ENCODE results near the gene MYRF.

The MYRF gene

GRCh38 chr11:61719978-61720377 is 32.5 kb upstream of the MYRF start:
- DNase-seq, result no peak

DNA sequence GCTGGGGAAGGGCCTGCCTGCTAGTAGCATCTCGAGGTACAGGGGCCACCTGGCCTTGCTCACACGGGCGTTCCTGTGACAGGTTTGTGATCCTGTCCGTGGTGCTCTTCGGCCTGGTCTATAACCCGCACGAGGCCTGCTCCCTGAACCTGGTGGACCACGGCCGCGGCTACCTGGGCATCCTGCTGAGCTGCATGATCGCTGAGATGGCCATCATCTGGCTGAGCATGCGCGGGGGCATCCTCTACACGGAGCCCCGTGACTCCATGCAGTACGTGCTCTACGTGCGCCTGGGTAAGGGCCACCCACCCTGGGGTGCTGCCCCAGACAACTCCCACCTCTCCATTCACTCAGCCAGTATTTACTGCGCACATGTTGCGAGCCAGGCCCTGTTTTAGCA is 31.8 kb upstream of the MYRF start:
- no peak for DNase-seq

DNA sequence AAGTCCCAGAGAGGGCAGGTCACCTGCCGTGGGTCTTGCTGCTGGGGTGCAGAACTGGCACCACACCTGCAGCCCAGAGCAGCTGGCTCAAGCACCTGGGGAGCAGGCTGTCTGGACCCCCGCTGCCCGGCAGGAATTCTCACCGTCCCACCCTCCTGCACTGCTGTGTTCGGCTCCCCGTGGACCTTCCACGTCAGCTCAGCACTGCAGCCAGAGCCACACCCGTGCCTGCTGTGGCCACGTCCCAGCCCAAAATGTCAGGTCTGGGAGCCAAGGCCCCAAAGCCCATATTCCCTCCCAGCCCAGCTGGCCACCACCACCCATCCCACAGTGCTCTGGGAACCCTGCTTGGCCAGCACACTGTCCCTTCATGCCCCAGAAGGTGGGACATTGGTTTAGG is 28.0 kb upstream of the MYRF start:
- no peak for DNase-seq

- no peak for DNase-seq
These were observed 26.6 kb upstream of the MYRF start for GRCh38 chr11:61725781-61726231.

DNA sequence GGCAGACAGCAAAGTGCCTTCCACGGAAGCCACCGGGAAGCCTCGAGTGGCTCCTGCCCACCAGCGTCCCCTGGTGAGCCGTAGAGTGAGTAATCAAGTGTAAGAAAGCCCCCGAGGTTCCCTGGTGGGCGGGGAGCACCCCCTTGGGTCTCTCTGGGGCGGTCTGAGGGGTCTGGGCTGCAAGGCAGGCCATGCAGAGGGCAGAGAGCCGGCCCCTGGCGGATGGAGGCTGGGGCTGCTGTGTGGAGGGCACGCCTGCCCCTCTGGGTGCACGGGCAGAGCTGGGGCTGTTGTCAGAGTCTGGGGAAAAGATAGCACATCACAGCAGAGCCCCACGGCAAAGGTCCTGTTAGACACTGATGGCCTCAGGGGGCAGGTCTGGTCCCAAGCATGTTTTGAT is 25.7 kb upstream of the MYRF start:
- no peak for DNase-seq

DNA sequence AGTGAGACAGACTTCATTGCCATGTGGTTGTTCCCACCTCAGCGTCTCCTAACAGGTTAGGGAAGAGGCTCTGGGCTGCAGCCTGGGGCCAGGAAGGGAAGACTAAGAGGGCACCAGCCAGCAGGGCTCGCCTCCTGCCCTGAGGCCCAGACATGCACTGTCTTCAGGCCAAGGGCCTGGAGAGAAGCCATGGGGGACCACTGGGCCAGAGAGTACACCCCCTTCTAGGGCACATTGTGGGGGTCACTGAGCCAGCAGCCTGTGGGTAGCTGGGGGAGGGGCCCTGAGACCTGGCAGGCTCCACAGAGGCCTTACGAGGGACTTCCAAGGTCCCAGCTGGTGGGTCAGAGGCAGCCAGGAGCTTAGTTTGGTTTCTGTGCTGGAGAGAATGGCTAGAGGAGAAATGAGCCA is 25.0 kb upstream of the MYRF start:
- DNase-seq, result no peak

DNA sequence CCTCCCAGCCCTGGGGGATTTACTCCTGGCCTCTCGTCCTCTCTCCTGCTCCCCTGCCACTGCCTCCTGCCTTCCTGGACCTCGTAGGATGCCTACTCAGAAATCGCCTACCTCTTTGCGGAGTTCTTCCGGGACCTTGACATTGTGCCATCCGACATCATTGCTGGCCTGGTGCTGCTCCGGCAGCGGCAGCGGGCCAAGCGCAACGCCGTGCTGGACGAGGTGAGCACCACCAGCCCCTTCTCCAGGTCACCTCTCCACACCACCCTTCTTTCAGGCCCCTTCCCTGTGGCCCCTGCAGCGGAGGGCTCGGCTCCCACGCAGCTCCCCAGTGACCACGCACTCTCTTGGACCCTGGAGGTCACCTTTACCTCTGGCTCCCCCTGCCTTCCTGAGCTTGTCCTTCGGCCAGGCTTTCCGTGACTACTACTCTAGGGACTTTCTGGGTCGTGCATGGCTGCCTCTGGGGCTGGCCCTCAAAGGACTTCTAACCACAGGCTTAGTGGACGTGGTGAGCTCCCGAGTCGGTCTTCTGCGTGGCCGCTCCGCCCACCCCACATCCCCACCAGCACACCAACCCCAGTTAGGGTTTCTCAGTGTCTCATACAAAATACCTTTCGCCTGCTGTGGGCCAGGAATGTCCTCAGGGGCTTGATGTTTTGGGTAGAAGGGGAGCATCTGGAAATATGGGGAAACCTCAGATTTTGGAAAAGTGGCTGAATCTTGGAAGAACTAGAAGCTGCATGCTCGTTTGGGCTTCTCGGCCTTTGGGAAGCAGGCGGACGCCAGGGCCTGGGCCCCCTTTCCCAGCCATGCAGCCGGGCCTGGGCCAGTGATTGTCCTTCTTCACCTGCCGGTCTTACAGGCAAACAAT is 24.1 kb upstream of the MYRF start:
- no peak for DNase-seq

DNA sequence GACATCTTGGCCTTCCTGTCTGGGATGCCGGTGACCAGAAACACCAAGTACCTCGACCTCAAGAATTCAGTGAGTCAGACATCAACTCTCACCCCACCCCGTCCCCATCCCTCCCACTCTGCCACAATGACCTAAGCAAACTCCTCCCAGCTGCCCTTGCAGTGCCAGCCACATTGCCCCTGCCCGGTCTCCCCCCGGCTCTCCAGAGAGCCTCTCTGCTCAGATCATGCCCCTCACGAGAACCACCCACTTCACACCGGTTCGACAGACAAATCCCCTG is 23.6 kb upstream of the MYRF start:
- no peak for DNase-seq

DNA sequence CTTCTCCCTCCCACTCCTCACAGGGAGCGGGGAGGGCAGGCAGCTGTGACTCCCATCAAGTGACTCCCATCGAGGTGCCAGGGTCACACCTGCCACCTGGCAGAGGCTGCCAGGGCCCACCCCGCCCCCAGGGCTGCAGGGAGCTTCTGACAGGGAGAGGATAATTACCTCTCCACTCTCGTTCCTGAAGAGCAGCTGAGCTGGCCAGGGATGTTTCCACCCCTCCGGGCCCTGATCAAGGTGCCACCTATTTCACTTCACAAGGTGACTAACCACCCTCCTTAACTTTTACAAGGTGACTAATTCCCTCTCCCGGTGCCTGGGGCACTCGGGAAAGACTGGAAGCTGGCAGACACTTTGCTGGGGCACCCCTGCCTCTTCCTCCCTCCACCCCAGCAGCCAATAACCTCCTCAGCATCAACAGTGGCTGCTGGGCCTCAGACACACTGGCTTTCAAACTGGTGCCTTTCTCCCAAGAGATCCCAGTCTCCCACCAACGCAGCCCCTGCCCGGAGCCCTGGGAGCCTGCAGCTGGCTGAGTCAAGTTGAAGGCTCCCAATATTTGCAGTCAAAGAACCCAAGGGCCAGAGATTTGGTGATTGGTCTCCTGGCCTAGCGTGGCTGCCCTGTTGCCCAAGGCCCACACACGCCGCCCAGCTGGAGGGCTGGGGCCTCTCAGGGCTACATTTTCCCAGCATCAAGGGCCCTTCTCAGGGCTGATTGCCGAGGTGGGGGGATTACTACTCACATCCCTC is 22.0 kb upstream of the MYRF start:
- no peak for DNase-seq

- no peak for DNase-seq
These were observed 21.1 kb upstream of the MYRF start for GRCh38 chr11:61731211-61731951.

DNA sequence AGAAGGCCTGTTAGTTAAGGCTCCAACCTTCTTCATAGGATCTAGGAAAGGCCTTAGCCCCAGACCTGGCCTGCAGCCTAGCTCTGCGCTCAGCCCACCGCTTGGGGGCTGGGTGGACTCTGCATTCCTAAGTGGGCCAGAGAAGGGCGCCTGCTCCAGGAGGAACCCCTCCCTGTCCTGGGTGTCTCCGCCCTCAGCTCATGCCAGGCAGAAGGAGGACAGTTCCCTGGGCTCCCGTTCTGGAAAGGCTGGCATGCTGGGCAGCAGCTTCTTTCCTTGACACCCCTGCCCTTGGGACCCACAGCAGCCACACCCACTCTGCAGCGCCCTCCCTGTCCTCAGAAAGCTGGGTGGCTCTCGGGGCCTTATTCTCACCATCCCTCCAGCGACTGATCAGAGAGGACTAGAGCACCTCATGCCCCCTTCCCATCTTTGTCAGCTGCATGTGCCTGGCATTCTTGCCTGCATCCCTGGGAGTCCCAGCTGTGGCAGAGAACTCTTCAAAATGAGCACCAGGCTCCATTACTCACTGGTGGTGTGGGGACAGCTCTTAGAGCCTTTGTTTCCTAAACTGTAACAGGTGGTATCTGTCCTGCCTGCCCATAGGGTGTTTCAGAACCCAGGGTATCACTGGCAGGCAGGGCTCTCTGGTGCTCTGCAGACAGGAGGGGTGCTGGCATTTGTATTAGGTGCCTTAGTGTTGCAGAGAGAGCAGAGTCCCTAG is 20.3 kb upstream of the MYRF start:
- DNase-seq, result no peak

DNA sequence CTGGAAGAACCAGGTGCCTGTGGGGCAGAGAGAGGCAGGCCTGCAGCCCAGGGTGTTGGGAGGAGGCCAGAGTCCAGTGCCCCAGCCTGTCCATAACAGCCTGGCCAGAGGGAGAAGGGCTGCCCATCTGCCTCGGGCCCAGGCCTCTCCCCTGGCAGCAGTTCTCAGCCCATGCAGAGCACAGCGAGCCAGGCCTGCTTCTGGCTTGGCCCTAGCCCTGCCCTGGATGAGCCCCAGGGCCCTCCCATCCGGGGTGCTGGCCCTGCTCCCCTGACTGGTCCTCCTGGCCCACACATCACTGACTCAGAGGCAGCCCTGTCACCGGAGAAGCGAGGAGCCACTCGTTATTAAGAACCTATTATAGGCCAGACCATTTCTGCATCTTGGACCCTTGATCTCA is 19.7 kb upstream of the MYRF start:
- no peak for DNase-seq

DNA sequence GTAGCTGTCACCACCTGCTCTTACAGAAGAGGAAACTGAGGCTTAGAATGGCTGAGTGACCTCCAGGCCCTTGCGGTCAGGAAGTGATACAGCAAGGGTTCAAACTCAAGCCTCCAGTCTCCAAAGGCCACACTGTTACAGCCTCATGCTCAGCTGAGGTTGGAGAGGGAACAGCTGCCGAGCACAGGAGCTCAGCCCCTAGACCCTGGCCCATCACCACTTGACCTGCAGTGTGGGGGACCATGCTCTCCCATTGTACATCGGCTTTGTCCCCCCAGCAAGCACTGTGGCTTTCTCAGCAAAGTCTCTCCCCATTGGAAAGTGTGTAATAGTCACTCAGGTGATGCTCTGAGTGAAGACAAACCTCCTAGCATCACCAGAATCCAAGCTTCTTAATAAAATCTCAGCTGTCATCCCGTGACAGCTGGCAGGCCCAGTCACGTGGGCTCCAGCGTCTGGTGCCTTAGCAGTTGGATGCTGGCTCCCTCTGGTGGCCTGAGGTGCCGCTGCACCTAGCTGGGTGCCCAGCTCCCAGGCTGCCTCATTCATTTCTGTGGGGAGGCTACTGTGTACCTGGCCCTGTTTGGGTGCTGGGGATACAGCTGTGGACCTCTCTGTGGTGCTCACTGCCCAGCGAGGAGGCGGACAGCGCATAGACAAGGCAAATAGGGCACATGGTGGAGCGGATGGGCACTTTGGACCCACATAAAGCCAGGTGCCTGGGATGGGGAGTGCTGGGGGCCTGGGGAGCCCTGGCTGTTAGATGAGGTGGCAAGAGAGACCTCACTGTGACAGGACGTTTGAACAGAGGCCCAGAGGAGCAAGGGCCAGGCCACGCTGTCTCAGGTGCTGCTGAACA is 19.1 kb upstream of the MYRF start:
- peak; percentile 88 for DNase-seq

DNA sequence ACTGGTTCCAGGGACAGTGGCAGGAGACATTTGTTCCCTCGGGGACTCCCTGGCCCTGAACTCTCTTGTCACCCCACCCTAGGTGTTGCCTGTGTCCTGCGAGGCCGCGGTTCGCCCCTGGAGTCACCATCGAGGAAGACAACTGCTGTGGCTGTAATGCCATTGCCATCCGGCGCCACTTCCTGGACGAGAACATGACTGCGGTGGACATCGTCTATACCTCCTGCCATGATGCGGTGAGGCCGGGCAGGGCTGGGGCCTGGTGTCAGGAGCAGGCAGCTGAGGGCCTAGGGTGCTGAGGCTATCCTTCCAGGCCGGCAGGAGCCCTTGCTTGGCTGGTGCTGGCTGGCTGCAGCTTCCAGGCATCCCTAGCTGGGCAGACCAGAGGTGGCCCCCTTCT is 17.7 kb upstream of the MYRF start:
- no peak for DNase-seq

DNA sequence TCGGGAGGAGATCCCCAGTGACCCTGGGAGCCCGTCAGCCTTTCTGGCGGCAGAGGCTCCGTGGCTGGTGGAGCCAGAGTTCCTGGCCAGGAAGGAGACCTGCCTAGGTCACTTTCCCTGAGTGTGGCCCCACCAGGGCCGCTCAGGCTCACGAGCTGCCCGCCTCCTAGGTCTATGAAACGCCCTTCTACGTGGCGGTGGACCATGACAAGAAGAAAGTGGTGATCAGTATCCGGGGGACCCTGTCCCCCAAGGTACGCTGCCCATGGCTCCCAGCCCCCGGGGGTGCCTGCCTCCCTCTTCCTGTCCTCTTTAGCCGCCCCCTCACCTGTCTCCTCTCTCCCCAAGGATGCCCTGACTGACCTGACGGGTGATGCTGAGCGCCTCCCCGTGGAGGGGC is 17.0 kb upstream of the MYRF start:
- no peak for DNase-seq

DNA sequence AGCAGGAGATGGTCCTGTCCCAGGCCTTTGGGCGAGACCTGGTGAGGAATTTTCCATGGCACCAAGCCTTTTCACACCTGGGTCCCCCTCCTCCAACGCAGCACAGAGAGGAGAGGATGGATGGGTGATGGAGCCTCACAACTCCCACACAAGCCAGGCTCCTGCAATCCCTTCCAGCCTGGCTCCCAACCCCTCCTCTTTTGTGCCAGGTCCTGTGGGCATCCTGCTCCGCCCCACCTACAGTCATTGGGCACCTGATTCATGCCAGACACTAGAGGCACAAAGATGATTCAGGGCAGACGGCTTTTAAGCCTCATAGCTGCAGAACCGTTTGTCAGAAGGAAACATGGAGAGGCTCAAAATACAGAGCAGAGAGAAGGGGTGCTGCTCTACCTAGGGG is 16.1 kb upstream of the MYRF start:
- no peak for DNase-seq

- no peak for DNase-seq
These were observed 15.3 kb upstream of the MYRF start for GRCh38 chr11:61737131-61737530.

- no peak for DNase-seq
These were observed 14.6 kb upstream of the MYRF start for GRCh38 chr11:61737636-61738386.

- DNase-seq, result no peak
These were observed 13.7 kb upstream of the MYRF start for GRCh38 chr11:61738776-61739175.

DNA sequence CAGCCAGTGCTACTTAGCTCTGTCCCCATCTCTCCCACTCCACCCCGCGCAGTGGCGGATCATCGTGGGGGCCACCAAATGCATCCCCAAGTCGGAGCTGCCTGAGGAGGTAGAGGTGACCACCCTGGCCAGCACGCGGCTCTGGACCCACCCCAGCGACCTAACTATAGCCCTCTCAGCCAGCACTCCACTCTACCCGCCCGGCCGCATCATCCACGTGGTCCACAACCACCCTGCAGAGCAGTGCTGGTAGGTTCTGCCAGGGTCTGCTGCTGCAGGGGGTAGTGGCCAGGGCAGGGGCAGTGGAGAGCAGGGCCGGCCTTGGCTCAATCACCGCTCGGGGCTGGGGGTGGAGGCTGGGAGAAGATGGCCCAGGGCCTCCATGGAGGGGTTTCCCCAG is 13.0 kb upstream of the MYRF start:
- no peak for DNase-seq

GRCh38 chr11:61739966-61740365 is 12.5 kb upstream of the MYRF start:
- no peak for DNase-seq

Data from CD4-positive, alpha-beta T cell treated with Interleukin-10 for 1 hour (primary cell).